Stimulated activated CD8-positive, alpha-beta memory T cell treated with anti-CD3 and anti-CD28 coated beads, Interleukin-12 subunit alpha, Interleukin-12 subunit beta, amount 100 ng/mL, for 24 hours (primary cell): ENCODE measurements around the gene UBLCP1.
"Not testable (repeated sequence)": the region's sequence is repeated elsewhere in the genome, so short reads cannot be mapped to it uniquely, and the experiment has no call there.

ENCODE experiments used
- DNase-seq: peaks from one replicate; pipeline ENCODE4 v3.0.0-alpha.2; 2020; ENCODE audit errors: extremely low read depth

UBLCP1 gene

DNA sequence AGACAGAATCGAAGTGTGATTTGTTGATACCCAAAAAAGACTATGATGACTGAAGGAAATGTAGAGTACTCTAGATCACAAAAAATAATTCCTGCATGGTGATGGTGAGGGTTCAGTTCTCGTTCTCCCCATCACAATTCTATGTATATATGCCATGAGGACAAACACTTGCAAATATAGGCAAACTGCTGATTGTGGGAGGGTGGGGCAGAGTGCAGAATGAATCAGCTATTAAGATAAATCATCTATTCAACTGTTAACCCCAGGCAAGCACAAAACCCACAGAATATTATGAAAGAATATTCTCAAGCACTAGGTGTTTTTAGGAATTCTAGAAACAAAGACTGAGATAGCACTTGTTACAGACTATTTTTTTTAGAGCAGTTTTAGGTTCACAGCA, 13.9 kb upstream of the UBLCP1 start:
- DNase-seq = no peak

DNA sequence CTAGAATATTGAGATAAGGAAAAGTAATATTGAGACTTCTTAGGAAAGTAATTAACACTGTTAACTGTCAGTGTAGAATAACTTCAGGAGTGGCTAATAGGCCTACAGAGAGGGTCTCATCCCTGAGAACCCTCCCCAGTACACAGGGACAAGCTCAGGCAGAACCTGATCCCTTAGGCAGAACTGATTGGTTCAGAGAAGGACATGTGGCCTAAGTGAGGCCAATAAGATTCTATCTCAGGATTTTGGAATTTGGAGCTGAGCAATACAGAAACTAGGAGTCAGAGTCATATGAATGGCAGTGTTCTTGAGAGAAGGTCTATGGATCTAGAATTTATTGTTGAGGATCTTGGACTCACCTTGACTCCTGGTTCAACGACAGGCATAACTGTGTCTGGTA, 10.9 kb upstream of the UBLCP1 start:
- no peak for DNase-seq

- DNase-seq = no peak
These were observed 6.1 kb upstream of the UBLCP1 start for GRCh38 chr5:159257007-159257406.

- no peak for DNase-seq
These were observed 5.3 kb upstream of the UBLCP1 start for GRCh38 chr5:159257629-159258283.

DNA sequence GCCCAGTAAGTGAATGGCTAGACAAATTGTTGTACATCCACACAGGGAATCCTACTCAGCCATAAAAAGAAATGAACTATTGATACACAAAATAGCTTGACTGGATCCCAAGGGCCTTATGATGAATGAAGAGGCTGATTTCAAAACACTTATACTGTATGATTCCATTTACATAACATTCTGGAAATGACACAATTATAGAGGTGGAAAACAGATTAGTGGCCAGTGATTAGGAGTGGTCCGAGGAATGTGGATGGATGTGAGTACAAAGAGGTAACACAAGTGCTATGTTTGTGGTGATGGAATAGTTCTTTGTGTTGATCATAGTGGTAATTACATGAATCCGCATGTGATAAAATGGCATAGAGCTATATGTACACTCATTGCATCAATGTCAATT, 4.7 kb upstream of the UBLCP1 start:
- DNase-seq = no peak

DNA sequence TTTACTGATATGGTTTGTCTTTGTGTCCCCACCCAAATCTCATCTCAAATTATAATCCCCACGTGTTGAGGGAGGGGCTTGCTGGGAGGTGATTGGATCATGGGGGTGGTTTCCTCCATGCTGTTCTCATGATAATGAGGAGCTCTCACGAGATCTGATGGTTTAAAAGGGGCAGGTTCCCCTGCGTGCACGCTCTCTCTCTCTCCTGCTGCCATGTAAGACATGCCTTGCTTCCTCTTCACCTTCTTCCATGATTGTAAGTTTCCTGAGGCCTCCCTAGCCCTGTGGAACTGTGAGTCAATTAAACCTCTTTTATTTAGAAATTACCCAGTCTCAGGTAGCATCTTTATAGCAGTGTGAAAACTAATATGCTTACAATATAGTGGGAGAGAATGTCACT, 2.9 kb upstream of the UBLCP1 start:
- not testable (repeated sequence) for DNase-seq

DNA sequence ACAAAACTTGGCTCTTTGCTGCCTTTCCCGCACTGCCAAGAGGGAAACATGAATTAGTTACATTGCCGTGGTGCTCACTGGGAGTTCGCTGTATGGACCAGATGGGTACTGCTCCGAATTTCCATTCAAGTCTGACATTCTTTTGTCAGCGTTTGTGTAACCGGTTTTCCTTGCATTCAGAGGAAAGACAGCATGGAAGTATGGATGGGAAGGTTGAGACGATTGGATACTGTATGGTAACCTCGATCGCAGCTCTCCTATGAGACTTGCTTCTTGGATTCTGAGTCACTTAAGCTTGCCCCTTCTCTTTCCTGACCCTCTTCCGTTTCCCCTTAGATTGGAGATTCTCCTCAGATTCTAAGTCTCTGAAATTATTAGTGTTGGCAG, 625 bp upstream of the UBLCP1 start:
- DNase-seq = no peak

- DNase-seq = no peak
These were observed 447 bp downstream of the UBLCP1 start for GRCh38 chr5:159263569-159263905.

DNA sequence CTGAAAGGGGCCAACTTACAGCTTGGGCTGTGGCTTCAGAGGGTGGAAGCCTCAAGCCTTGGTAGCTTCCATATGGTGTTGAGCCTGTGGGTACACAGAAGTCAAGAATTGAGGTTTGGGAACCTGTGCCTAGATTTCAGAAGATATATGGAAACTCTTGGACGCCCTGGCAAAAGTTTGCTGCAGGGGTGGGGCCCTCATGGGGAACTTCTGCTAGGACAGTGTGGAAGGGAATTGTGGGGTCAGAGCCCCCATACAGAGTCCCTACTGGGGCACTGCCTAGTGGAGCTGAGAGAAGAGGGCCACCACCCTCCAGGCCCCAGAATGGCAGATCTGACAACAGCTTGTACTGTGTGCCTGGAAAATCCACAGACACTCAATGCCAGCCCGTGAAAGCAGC, 3.7 kb downstream of the UBLCP1 start:
- DNase-seq = not testable (repeated sequence)

DNA sequence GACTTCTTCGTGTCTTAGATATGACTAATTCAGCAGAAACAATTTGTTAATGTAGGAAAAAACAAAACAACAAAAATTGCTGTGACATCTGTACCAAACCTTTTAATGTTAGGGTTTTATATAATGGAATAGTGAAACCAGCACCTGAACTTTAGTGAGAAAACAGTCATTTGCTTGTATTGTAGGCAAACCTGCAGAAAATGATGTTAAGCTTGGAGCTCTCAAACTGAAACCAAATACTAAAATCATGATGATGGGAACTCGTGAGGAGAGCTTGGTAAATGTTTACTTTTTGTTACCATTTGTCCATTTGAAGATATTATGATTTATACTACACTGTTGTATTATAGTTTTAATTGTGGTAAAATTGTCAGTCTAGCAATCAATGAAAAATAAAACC, 6.6 kb downstream of the UBLCP1 start:
- no peak for DNase-seq

DNA sequence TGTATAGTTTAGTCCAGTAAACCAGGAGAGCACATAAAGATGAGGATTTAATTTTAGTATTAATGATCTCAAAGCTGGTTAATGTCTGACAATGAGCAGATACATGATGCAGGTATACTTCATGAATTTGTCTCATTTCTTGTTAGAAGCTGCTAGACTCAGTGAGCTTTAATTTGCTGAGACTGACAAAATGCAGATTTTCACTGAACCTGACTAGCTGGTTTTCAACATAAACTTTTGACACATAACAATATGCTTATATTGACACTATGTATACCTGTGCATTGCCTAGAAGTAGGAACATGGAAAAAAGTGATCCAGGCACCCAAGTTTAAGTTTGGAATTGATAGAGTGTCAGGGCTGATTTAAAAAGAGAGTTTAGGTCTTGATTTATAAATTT, 10.8 kb downstream of the UBLCP1 start:
- DNase-seq = no peak

DNA sequence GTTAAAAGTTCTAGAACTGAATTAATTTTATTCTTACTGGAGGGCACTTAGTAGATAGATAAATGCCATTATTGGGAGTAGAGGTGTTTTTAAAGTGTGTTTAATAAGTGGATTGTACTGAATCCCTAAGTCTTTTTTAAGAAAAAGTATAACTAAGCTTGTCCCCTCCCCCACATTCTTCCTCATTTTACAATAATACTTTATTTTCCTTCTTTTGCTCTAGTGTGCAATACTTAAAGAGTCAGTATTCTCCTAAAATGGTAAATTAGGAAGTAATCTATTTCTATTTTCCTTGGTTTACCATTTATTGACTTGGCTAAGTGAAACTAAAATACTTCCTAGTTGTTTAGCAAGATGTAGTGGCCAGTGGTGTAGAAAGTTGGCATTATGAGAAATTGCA, 11.6 kb downstream of the UBLCP1 start:
- no peak for DNase-seq

DNA sequence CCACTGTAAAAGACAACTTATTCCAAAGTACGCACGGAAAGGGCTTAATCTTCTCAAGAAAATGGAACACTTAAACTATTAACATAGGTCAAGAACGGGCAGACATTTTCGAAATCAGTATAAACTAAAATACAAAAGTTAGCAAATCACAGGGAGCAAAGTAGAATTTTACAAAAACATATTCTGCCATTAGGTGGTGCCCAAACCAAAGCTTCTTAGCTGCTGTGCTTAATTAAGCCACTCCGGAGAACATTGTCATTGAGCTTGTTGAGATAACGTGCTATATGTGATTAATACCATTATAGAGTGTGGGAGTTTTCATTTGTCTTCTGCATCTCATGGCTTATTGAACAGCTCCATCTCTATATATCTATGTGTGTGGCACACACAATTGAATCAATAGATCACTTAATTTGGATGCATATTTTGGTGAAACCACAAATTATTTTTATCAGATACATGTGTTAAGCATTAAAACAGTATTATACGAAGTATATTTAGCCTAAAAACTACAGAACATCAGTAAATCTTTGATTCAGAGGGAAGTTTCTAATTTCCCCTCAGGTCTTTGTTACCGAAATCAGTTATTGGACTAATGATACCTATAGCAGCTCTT, 23.4 kb downstream of the UBLCP1 start:
- no peak for DNase-seq

DNA sequence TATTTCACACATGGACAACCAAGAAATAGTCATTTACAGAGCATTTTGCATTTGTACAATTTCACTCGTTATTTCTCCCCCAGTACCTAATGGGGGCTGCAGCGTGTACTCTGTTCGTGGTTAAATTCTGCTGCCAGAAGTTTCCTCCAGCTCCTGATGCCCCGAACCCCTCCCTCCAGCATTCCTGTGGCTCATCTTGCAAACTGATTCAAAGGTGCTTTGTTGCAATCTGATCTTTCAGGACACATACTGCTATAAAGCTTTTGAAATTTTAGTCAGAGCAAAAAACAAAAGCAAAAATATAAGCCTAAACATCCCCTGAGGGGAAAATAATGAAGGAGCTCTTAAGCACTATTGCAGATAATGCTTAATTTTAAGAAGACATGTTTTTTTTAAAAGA, 27.7 kb downstream of the UBLCP1 start:
- DNase-seq = no peak

- no peak for DNase-seq
These were observed 31.8 kb downstream of the UBLCP1 start for GRCh38 chr5:159294921-159295320.

DNA sequence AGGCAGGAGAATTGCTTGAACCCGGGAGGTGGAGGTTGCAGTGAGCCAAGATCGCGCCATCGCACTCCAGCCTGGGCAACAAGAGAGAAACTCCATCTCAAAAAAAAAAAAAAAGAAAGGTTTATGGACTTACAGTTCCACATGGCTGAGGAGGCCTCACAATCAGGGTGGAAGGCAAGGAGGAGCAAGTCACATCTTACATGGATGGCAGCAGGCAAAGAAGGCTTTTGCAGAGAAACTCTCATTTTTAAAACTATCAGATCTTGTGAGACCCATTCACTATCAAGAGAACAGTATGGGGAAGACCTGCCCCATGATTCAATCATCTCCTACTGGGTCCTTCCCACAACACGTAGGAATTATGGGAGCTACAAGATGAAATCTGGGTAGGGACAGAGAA, 34.2 kb downstream of the UBLCP1 start:
- not testable (repeated sequence) for DNase-seq

DNA sequence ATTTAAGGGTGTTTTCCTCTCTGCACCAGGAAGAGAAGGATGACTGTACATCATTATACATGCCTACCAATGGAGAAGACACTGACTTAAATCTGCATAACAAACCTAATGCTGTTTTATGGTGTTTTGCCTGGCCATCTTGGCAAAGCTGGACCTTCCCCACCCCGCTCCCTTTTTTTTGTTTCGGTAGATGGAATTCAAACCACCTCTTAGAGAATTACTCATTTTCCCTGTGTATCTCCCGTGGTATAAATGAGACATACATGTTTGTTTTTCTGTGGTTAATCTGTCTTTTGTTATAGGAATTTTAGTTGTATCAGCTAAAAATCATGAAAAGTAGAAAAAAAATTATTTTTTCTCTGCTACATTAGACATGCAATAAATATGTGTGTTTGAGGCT, 38.4 kb downstream of the UBLCP1 start:
- no peak for DNase-seq

GRCh38 chr5:159301929-159302860, 39.1 kb downstream of the UBLCP1 start:
- not testable (repeated sequence) for DNase-seq

- DNase-seq = no peak
These were observed 40.2 kb downstream of the UBLCP1 start for GRCh38 chr5:159303286-159303685.

GRCh38 chr5:159304961-159305595, 42.0 kb downstream of the UBLCP1 start:
- no peak for DNase-seq

DNA sequence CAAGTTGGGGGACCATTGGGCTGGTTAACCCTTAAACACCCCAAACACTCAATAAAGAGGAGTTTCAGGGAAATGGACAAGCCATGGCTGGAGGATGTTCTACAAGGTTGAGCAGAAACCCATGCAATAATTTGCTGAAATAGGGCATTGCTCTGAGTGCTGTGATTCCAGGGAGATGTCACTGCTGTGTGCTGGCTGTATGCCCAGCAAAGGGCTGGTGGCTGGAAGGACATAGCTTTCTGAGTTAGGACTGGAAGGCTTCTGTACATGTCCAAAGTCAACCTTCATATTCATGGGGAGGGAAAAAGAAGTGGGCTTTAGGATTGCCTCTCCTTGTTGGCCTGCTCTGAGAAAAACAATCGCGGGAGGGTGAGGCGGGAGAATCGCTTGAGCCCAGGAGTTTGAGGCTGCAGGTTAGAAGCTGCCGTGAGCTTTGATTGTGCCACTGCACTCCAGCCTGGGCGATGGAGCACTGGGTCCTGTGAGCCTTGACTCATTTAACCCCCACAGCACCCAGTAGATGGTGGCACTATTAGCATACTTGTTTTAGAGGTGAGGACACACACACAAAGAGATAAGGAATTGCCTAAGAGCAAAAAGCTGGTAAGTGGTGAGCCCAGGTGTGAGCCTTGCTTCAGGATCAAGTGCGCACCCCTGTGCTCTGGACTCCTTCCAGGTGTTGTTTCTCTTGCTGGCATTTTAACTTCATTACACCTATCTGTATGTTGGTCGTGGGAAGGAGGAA, 46.8 kb downstream of the UBLCP1 start:
- DNase-seq = no peak

GRCh38 chr5:159310511-159310910, 47.4 kb downstream of the UBLCP1 start:
- DNase-seq = no peak
